GM12892 (cell line): ENCODE measurements around the gene NUAK2.

Source experiments
- DNase-seq: peaks from one replicate; pipeline ENCODE4 v3.0.0; 2011; ENCODE audit not compliant: insufficient read length
- FAIRE-seq: peaks from 2 replicates; lab custom pipeline; 2011; peaks lifted over from hg19 to GRCh38; lab: Jason Lieb, UNC
- POLR2A ChIP-seq: IDR thresholded peaks from 2 replicates; pipeline ENCODE4 v1.6.1; 2011; ENCODE audit warnings: low read depth, low read length, control low read depth
- POLR2AphosphoS5 ChIP-seq: IDR thresholded peaks from 2 replicates; pipeline ENCODE4 v1.6.1; 2011; ENCODE audit warnings: low read depth, low read length, control low read depth
- TAF1 ChIP-seq: IDR thresholded peaks from 2 replicates; pipeline ENCODE4 v1.6.1; 2011; ENCODE audit warnings: low read depth, mild to moderate bottlenecking, control low read depth, low read length, borderline replicate concordance

Gene NUAK2

GRCh38 chr1:205343431-205344065 lies 22.0 kb upstream of the NUAK2 start:
- DNase-seq (no peak), FAIRE-seq (no peak)
- no peak for TF ChIP-seq POLR2AphosphoS5
- no peak for TF ChIP-seq TAF1
- TF ChIP-seq POLR2A, result no peak

DNA sequence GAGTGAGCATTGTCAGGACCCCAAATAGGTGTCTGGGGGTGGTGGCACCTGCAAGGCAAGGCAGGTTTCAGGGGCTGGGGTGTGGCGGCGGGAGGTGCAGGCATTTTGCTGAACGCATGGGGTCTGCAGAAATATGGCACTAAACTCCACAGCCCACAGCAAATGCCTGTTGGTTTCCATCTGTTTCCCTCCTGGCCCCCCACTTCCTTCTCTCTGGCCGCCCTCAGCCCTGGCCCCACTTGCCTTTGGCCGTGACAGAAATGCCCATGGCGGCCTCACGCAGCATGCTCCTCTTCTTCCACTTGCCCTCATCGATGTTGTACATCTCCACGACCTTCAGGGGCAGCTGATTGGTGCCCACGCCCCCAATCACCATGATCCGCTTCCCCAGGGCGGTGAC lies 21.4 kb upstream of the NUAK2 start:
- no peak for FAIRE-seq
- TF ChIP-seq POLR2AphosphoS5 (no peak), POLR2A (no peak), TAF1 (no peak)
- DNase-seq, result no peak

GRCh38 chr1:205340676-205341075 lies 19.1 kb upstream of the NUAK2 start:
- DNase-seq (no peak), FAIRE-seq (no peak)
- no peak for TF ChIP-seq POLR2AphosphoS5
- no peak for TF ChIP-seq TAF1
- no peak for TF ChIP-seq POLR2A

DNA sequence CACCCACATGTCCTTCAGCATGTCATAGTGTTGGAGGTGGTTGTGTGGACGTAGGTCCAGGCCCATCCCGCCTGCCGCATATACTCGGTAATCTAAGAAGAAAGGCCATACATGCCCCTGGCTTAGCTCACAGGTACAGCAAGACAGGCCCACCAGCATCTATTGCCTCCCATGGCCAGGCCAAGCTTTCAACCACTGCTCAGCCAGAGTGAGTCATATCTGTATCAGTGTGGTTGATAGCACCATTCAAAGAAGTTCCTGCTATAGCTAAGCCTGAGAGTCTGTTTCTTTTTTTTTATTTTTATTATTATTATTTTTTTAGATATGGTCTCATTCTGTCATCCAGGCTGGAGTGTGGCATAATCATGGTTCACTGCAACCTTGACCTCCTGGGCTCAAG lies 18.2 kb upstream of the NUAK2 start:
- FAIRE-seq (peak; percentile 58), DNase-seq (peak; percentile 48)
- TF ChIP-seq POLR2A, result no peak
- TF ChIP-seq POLR2AphosphoS5, result no peak
- TF ChIP-seq TAF1, result no peak

GRCh38 chr1:205339197-205339702 lies 17.7 kb upstream of the NUAK2 start:
- no peak for FAIRE-seq
- TF ChIP-seq TAF1 (no peak), POLR2AphosphoS5 (no peak)
- DNase-seq, result no peak

- FAIRE-seq (no peak), DNase-seq (no peak)
- TF ChIP-seq POLR2A (no peak), TAF1 (no peak), POLR2AphosphoS5 (no peak)
Observed at GRCh38 chr1:205338011-205338410, 16.5 kb upstream of the NUAK2 start.

- DNase-seq (no peak), FAIRE-seq (no peak)
- TF ChIP-seq POLR2AphosphoS5 (no peak), POLR2A (no peak)
Observed at GRCh38 chr1:205337481-205337880, 15.9 kb upstream of the NUAK2 start.

GRCh38 chr1:205335692-205336091 lies 14.1 kb upstream of the NUAK2 start:
- DNase-seq (peak; percentile 51), FAIRE-seq (peak; percentile 50)
- TF ChIP-seq POLR2A (no peak), TAF1 (no peak), POLR2AphosphoS5 (no peak)

- FAIRE-seq (no peak), DNase-seq (no peak)
- no peak for TF ChIP-seq TAF1
- no peak for TF ChIP-seq POLR2A
- no peak for TF ChIP-seq POLR2AphosphoS5
Observed at GRCh38 chr1:205332015-205332791, 10.7 kb upstream of the NUAK2 start.

- DNase-seq (no peak), FAIRE-seq (no peak)
- TF ChIP-seq POLR2A (no peak), POLR2AphosphoS5 (no peak), TAF1 (no peak)
Observed at GRCh38 chr1:205330150-205330549, 8.6 kb upstream of the NUAK2 start.

DNA sequence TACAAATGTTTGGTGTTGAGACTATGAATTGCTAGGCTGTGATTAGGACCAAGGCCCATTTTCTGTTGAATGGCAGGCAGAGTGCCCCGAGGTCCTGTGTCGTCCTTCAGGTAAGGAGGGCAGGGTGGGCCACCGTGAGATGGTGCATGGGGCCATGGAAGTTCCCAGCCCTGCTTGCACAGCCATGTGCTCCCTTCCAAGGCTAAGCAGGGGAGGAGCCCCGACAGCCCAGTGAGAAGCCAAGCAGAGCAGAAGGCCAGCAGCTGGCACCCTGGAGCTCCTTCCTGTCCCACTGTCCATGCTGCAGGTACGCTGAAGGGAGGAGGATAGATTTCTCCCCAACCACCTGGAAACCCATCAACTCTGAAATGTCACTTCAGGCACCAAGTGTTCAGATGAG lies 8.2 kb upstream of the NUAK2 start:
- DNase-seq (no peak), FAIRE-seq (no peak)
- TF ChIP-seq POLR2A, result no peak
- TF ChIP-seq POLR2AphosphoS5, result no peak
- no peak for TF ChIP-seq TAF1

DNA sequence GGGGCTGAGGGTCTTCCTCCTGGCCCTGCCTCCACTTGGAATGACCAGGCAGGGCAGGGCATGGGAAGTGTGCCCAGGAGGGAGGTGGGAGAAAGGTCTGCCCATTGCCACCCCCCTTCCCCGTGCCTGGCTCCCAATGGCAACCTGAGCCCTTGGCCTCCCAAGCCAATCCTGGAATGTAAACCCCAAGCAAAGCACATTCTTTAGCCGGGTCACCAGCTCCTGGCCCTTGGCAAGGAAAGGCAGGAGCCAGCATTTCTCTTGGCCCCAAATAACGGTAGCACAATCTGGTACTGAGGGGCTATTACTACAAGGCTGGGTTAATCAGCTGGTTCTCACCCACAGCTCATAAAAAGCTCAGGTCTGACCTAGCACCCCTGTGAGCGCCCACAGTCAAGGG lies 6.9 kb upstream of the NUAK2 start:
- DNase-seq, result no peak
- TF ChIP-seq TAF1 (no peak), POLR2AphosphoS5 (no peak), POLR2A (no peak)
- no peak for FAIRE-seq
